Left ventricle myocardium superior (tissue), 1 donor: ENCODE data around the gene MAPK8. TPM values are rescaled to one million over a fixed set of nuclear protein-coding genes. Genes with fewer than 3 reads are reported as not detected.

ENCODE experiments used
- ATAC-seq: fragments of 200-7000 bp; cut with Tn5 transposase; one replicate; pipeline ENCODE4 v1.9.1; 2020; ENCODE audit warnings: mild to moderate bottlenecking, moderate library complexity
- DNase-seq: peaks from one replicate; pipeline ENCODE4 v3.0.0-alpha.2; 2020
- intact Hi-C: fragments of 100-400 bp; cut with micrococcal nuclease; formaldehyde crosslinking; loops from one replicate; pipeline ENCODE4 v1.11.0; 2022
- total RNA-seq: library from RNA; stranded (reverse); fragmentation: NEBNext Ultra II Directional; extraction: Animal tissue kit (Norgen Biotek cat#: 25700); gene quantifications from one replicate; pipeline ENCODE4 v1.2.1, GENCODE V29; 2021
- donor health status: DM: no; HTN: yes; CAD: no; lungs with severe emphysema.

Gene MAPK8
- total RNA-seq, 1 donor from 2014 or later, result 38.4 TPM

GRCh38 chr10:48439031-48439430 is 132.6 kb downstream of the MAPK8 start:
- intact Hi-C loops, result no loop called here

GRCh38 chr10:48439581-48440041 is 133.1 kb downstream of the MAPK8 start:
- DNase-seq (no peak), ATAC-seq (peak; percentile 44)
- intact Hi-C loops, result no loop called here

More at GRCh38 chr10:48439031-48439430, 132.6 kb downstream of the MAPK8 start:
- DNase-seq (no peak), ATAC-seq (no peak)

GRCh38 chr10:48440771-48441170 is 134.3 kb downstream of the MAPK8 start:
- DNase-seq (no peak), ATAC-seq (no peak)
- intact Hi-C loops, result no loop called here

GRCh38 chr10:48442090-48442808 is 135.8 kb downstream of the MAPK8 start:
- DNase-seq (no peak), ATAC-seq (no peak)
- intact Hi-C loops, result no loop called here

GRCh38 chr10:48442809-48443177 is 136.3 kb downstream of the MAPK8 start:
- DNase-seq (no peak), ATAC-seq (no peak)
- intact Hi-C loops, result no loop called here

GRCh38 chr10:48444266-48444665 is 137.8 kb downstream of the MAPK8 start:
- intact Hi-C loops, result no loop called here
- ATAC-seq, result peak; percentile 50
- no peak for DNase-seq

- ATAC-seq (peak; percentile 30), DNase-seq (no peak)
- intact Hi-C loops, result no loop called here
These were observed 138.7 kb downstream of the MAPK8 start for GRCh38 chr10:48444861-48445841.

- ATAC-seq (no peak), DNase-seq (no peak)
- intact Hi-C loops, result no loop called here
These were observed 139.5 kb downstream of the MAPK8 start for GRCh38 chr10:48445932-48446331.

GRCh38 chr10:48446785-48447184 is 140.3 kb downstream of the MAPK8 start:
- ATAC-seq, result no peak
- intact Hi-C loops, result no loop called here
- no peak for DNase-seq

- DNase-seq, result no peak
- no peak for ATAC-seq
- intact Hi-C loops, result no loop called here
These were observed 141.1 kb downstream of the MAPK8 start for GRCh38 chr10:48447356-48448215.

GRCh38 chr10:48448796-48449195 is 142.3 kb downstream of the MAPK8 start:
- ATAC-seq (no peak), DNase-seq (no peak)
- intact Hi-C loops, result no loop called here

- intact Hi-C loops, result no loop called here
- DNase-seq, result peak; percentile 71
- peak; percentile 63 for ATAC-seq
These were observed 143.2 kb downstream of the MAPK8 start for GRCh38 chr10:48449501-48450232.

- ATAC-seq, result no peak
- intact Hi-C loops, result no loop called here
These were observed 143.8 kb downstream of the MAPK8 start for GRCh38 chr10:48450233-48450740.

GRCh38 chr10:48450741-48451466 is 144.4 kb downstream of the MAPK8 start:
- DNase-seq (no peak), ATAC-seq (no peak)
- intact Hi-C loops, result no loop called here

More at GRCh38 chr10:48450233-48450740, 143.8 kb downstream of the MAPK8 start:
- DNase-seq, result no peak

GRCh38 chr10:48451969-48452878 is 145.7 kb downstream of the MAPK8 start:
- intact Hi-C loops, result no loop called here
- DNase-seq (no peak), ATAC-seq (no peak)

- DNase-seq, result no peak
- no peak for ATAC-seq
- intact Hi-C loops, result no loop called here
These were observed 146.5 kb downstream of the MAPK8 start for GRCh38 chr10:48452879-48453412.
